Measurements from ENCODE around the gene LYZ.

LYZ gene

GRCh38 chr12:69350777-69351176 is 2.6 kb downstream of the LYZ start:
- no peak overlapping the region for H3K27ac Mint-ChIP-seq
- H3K4me1 Mint-ChIP-seq = peaks cover 11% of the 10 kb centered on the region
- no peaks in the 10 kb centered on the region for H3K9me3 Mint-ChIP-seq
- no peak for DNase-seq
- H3K36me3 Mint-ChIP-seq (ENCODE audit: low read depth) = no peaks in the 10 kb centered on the region
- TF ChIP-seq CTCF (IDR thresholded peaks at IDR 0.05) = no peak
- no peak overlapping the region for H3K4me3 Mint-ChIP-seq
- H3K27me3 Mint-ChIP-seq (ENCODE audit: low read depth, poor library complexity) = peaks cover 8% of the 10 kb centered on the region

GRCh38 chr12:69351462-69352236 is 3.5 kb downstream of the LYZ start:
- Mint-ChIP-seq H3K4me1 (peaks cover 11% of the 10 kb centered on the region), H3K36me3 (ENCODE audit: low read depth) (no peaks in the 10 kb centered on the region), H3K4me3 (no peak overlapping the region), H3K27ac (no peak overlapping the region), H3K9me3 (no peaks in the 10 kb centered on the region), H3K27me3 (ENCODE audit: low read depth, poor library complexity) (peaks cover 8% of the 10 kb centered on the region)
- no peak for DNase-seq
- TF ChIP-seq CTCF (IDR thresholded peaks at IDR 0.05) = no peak

- Mint-ChIP-seq H3K4me3 (no peak overlapping the region), H3K4me1 (peaks cover 15% of the 10 kb centered on the region), H3K9me3 (no peaks in the 10 kb centered on the region), H3K36me3 (ENCODE audit: low read depth) (no peaks in the 10 kb centered on the region), H3K27ac (no peak overlapping the region), H3K27me3 (ENCODE audit: low read depth, poor library complexity) (peaks cover 8% of the 10 kb centered on the region)
- TF ChIP-seq CTCF (IDR thresholded peaks at IDR 0.05) = no peak
- DNase-seq = no peak
Measured at GRCh38 chr12:69352904-69353303, 4.7 kb downstream of the LYZ start.

- no peaks in the 10 kb centered on the region for H3K36me3 Mint-ChIP-seq (ENCODE audit: low read depth)
- H3K4me3 Mint-ChIP-seq = no peak overlapping the region
- no peak overlapping the region for H3K27ac Mint-ChIP-seq
- TF ChIP-seq CTCF (IDR thresholded peaks at IDR 0.05) = no peak
- DNase-seq = no peak
- peaks cover 20% of the 10 kb centered on the region for H3K4me1 Mint-ChIP-seq
- H3K27me3 Mint-ChIP-seq (ENCODE audit: low read depth, poor library complexity) = peaks cover 5% of the 10 kb centered on the region
- H3K9me3 Mint-ChIP-seq = no peaks in the 10 kb centered on the region
Measured at GRCh38 chr12:69354172-69354555, 6.0 kb downstream of the LYZ start.

GRCh38 chr12:69354556-69355187 is 6.5 kb downstream of the LYZ start:
- no peak for DNase-seq
- H3K36me3 Mint-ChIP-seq (ENCODE audit: low read depth) = no peaks in the 10 kb centered on the region
- no peak overlapping the region for H3K4me3 Mint-ChIP-seq
- H3K9me3 Mint-ChIP-seq = no peaks in the 10 kb centered on the region
- peaks cover 25% of the 10 kb centered on the region for H3K4me1 Mint-ChIP-seq
- no peak overlapping the region for H3K27ac Mint-ChIP-seq
- H3K27me3 Mint-ChIP-seq (ENCODE audit: low read depth, poor library complexity) = peaks cover 5% of the 10 kb centered on the region
- no peak for TF ChIP-seq CTCF (IDR thresholded peaks at IDR 0.05)
